NCI-H526 (cell line): ENCODE measurements around the gene ESRRB.
"Not testable (repeated sequence)": the region's sequence is repeated elsewhere in the genome, so short reads cannot be mapped to it uniquely, and the experiment has no call there.

Experiments used
- DNase-seq, 2 experiments: peaks; one replicate each; lab custom pipeline; 2025; lab: John Stamatoyannopoulos, UW

ESRRB gene

GRCh38 chr14:76497550-76498462, 121.9 kb downstream of the ESRRB start:
- peak in 1 of 2 experiments; percentile 28 for DNase-seq

DNA sequence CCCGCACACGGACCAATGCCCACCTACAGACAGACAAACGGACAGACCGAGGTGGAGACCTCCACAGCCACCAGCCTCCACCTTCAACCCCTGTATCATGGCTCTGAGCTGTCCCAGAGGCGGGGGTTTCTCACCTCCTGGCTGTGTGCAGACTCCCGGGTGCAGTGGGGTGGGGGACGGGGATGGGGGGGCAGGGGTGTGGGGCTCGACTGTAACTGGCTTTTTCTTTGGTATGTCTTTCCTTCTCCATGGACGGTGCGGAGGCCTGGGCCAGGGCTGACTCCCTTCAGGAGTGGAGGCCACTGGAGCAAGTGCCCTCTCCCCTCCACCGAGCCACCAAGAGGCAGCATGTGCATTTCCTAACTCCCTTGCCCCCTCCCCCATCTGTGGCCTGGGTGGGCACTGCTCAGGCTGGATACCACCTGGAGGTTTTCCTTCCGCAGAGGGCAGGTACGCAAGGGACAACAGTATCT, 122.6 kb downstream of the ESRRB start:
- no peak for DNase-seq

DNA sequence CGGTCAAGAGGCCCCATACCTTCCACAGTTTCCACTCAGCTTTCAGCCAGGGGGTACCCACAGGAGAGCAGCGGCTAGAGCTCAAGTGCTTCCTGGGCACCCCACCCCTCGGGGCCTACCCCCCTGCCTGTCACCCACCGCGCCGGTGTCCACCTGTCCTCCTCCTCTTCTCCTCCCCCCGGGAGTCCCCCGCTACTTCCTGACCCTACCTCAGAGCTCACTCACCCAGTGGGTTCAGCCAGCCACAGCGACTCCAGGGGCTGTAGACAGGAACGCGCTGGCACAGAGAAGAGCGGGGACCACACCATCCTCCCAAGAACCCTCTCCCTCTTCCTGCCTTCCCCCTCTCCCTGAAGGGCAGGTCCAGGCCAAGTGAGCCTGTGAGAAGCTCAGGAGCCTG, 123.0 kb downstream of the ESRRB start:
- no peak for DNase-seq

GRCh38 chr14:76499399-76499798, 123.5 kb downstream of the ESRRB start:
- DNase-seq: no peak

DNA sequence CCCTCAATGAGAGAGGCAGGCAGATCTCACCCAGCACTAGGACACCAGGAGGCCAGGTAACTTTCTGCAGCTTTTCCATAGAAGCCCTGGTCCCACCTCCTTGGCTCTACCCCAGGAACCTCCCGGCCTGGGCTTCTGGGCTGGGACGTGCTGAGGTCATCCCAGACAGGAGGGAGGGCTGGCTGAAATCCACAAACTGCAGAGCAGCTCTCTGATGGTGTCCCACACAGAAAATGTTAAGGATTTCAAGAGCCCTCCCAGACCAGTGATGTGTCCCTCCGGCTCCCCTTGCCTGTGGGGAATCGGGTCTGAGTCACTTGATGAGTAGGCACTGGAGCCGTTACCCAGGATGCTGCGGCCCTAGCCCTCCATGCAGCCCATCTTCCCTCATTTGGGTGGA, 124.1 kb downstream of the ESRRB start:
- no peak for DNase-seq

GRCh38 chr14:76500480-76500879, 124.5 kb downstream of the ESRRB start:
- no peak for DNase-seq

- DNase-seq: no peak
Observed at GRCh38 chr14:76501156-76501720, 125.3 kb downstream of the ESRRB start.

DNA sequence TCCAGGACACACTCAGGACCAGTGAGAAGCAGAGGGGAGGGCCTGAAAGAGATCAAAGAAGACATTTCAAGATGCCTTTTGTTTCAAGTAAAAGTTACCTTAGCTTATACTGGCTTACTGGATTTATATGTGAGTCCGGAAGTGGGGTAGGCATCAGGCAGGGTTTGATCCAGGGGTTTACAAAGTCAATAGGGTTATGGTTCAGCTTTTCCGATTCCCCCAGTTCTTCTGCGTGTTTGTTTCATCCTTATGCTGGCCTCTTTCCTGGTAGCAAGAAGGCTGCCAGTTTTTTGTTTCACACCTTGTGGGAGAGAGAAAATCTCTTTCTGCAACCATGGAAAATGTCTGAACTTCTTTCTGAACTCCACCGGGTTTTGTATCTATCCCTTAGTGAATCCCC, 126.3 kb downstream of the ESRRB start:
- DNase-seq: no peak

DNA sequence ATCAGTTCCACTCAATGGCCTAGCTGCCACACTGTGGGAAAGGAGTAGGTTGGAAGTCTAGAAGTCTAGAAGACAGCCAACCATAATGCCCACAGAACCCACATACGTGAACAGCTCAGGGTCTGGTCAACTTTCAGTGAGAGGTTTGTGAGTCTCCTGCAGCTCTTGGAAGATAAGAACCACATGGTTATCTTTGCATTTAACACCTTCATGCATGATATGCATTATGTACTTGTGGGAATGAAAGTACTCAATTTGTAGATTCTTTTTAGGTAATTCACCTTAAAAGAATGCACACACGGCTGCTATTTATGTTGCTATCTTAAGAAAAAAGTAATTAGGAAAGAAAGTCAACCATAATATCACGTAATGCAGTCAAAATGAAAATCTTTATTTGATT, 126.7 kb downstream of the ESRRB start:
- DNase-seq: no peak

GRCh38 chr14:76509311-76509710, 133.4 kb downstream of the ESRRB start:
- DNase-seq: no peak

DNA sequence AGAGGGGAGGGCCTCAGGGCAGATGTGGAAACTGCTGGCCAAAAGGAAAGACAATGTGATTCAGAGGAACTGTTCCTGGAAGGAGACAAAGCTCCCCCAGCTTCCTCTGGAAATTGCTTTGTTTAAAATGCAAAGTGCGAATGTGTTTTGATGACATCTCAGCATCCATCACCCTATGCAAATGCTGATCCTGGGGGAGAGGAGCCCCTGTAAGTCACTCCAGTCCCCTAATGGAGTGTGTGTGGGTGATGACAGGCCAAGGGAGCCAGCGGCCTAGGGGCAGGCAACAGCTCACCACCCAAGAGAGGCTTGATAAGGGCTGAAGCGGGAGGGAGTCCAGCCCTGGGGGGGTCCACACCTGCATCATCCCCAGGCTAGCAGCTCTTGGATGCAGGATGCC, 134.2 kb downstream of the ESRRB start:
- peak in 1 of 2 experiments; percentile 50 for DNase-seq

GRCh38 chr14:76514213-76514998, 138.5 kb downstream of the ESRRB start:
- peak; percentile 26 to 67 for DNase-seq

GRCh38 chr14:76516884-76517283, 140.9 kb downstream of the ESRRB start:
- DNase-seq: peak in 1 of 2 experiments; percentile 10

DNA sequence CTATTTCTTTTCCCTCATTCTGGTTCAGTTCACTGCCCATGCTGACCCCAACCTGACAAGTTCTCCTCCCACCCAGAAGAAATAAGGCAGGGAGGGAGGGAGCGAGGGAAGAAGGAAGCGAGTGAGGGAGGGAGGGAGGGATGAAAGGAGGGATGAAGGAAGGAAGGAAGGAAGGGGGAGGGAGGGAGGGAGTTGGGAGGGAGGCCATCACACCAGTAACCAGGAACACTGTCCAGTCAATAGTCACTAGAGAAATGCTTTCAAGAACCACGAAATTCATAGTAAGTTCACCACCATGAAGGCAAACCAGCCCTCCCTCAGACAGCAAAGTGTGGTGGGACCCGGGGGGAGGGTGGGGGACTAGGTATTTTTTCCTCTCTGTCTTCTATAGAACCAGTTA, 142.4 kb downstream of the ESRRB start:
- DNase-seq: no peak

- DNase-seq: no peak
Observed at GRCh38 chr14:76525106-76525821, 149.3 kb downstream of the ESRRB start.

DNA sequence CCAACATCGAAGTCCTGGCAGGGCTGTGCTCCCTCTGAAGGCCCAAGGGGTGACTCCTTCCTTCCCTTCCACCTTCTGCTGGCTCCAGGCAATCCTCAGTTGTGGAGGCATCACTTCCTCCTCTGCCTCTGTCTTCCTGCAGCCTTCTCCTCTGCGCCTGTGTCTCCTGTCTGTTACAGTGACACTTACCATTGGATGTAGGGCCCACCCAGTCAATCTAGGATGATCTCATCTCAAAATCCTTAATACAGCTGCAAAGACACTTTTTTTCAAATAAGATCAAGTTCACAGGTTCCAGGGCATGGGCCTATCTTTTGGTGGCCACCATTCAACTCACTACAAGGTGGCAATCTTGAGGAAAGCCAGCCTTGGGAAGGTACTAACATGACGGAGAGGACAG, 155.1 kb downstream of the ESRRB start:
- no peak for DNase-seq

- peak in 1 of 2 experiments; percentile 40 for DNase-seq
Observed at GRCh38 chr14:76531821-76532318, 155.9 kb downstream of the ESRRB start.

DNA sequence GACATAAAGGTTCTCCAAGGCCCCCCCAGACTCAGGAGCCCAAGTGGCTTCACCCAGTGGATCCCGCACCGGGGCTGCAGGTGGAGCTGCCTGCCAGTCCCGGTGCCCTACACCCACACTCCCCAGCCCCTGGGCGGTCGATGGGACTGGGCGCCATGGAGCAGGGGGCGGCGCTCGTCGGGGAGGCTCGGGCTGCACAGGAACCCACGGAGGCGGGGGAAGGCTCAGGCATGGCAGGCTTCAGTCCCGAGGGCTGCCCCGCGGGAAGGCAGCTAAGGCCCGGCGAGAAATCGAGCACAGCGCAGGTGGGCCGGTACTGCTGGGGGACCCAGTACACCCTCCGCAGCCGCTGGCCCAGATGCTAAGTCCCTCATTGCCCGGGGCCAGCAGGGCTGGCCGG, 160.7 kb downstream of the ESRRB start:
- DNase-seq: not testable (repeated sequence)

GRCh38 chr14:76537906-76538647, 162.1 kb downstream of the ESRRB start:
- no peak for DNase-seq

- no peak for DNase-seq
Observed at GRCh38 chr14:76538648-76539008, 162.7 kb downstream of the ESRRB start.

- DNase-seq: no peak
Observed at GRCh38 chr14:76539130-76539529, 163.2 kb downstream of the ESRRB start.
